K562 (cell line): ENCODE results near the gene APLF. TPM values are rescaled to one million over a fixed set of nuclear protein-coding genes. Genes with fewer than 3 reads are reported as not detected.

Experiments
- BRD9 ChIP-seq: fragments of 450-650 bp; IDR thresholded peaks from 2 replicates; pipeline ENCODE4 v1.6.1; 2018; ENCODE audit warnings: low read depth; ENCODE audit not compliant: partially characterized antibody
- FOSL1 ChIP-seq: fragments of 200-800 bp; sonication (Bioruptor generic); conservative IDR thresholded peaks from 2 replicates; pipeline ENCODE4 v1.6.1; 2016; ENCODE audit warnings: missing genetic modification characterization, missing compliant biosample characterization
- FUS ChIP-seq: fragments of 200-400 bp; formaldehyde crosslinking; optimal IDR thresholded peaks from 2 replicates; pipeline ENCODE3; 2017; ENCODE audit warnings: low read depth, low read length
- HSF4 ChIP-seq: fragments of 250-450 bp; sonication (Bioruptor Pico); IDR thresholded peaks from 2 replicates; pipeline ENCODE4 v2.1.2; 2022; ENCODE audit warnings: mild to moderate bottlenecking, moderate library complexity, borderline replicate concordance
- KDM4B ChIP-seq, 2 experiments: fragments of 450-650 bp in 1 of 2; sonication (generic) in 1 of 2; IDR thresholded peaks; 2 replicates each; pipeline ENCODE4 v1.6.1; 2016 to 2017; ENCODE audit warnings: borderline replicate concordance in 2 of 2, antibody characterized with exemption in 1 of 2, low read depth in 1 of 2, mild to moderate bottlenecking in 1 of 2
- LCOR ChIP-seq: sonication (generic); formaldehyde crosslinking; IDR thresholded peaks from 2 replicates; pipeline ENCODE4 v1.8.0; 2022; ENCODE audit warnings: mild to moderate bottlenecking, missing genetic modification reagents
- SP1 ChIP-seq: sonication (generic); formaldehyde crosslinking; IDR thresholded peaks from 2 replicates; pipeline ENCODE4 v1.8.1; 2022; ENCODE audit warnings: mild to moderate bottlenecking, missing genetic modification reagents
- TCF7 ChIP-seq: sonication (generic); IDR thresholded peaks from 2 replicates; pipeline ENCODE4 v1.6.1; 2016; ENCODE audit warnings: antibody characterized with exemption, borderline replicate concordance
- TEAD4 ChIP-seq, 2 experiments: sonication (generic) in 1 of 2; formaldehyde crosslinking in 1 of 2; IDR thresholded peaks; 2 replicates each; pipeline versions ENCODE4 v1.6.1 to v1.8.0; 2012 to 2022; ENCODE audit warnings: borderline replicate concordance in 1 of 2, inconsistent platforms in 1 of 2, low read length in 1 of 2, mild to moderate bottlenecking in 1 of 2, missing genetic modification reagents in 1 of 2
- ZEB2 ChIP-seq: fragments of 450-650 bp; IDR thresholded peaks from 2 replicates; pipeline ENCODE4 v1.6.1; 2016
- ZFP30 ChIP-seq: fragments of 250-450 bp; sonication (Bioruptor Pico); IDR thresholded peaks from 2 replicates; pipeline ENCODE4 v1.8.0; 2022; ENCODE audit warnings: moderate library complexity, mild to moderate bottlenecking, inconsistent platforms, borderline replicate concordance
- ZNF133 ChIP-seq: fragments of 250-450 bp; sonication (Bioruptor Pico); IDR thresholded peaks from 2 replicates; pipeline ENCODE4 v1.4.0; 2020; ENCODE audit warnings: mild to moderate bottlenecking
- ZNF785 ChIP-seq: fragments of 250-450 bp; sonication (Bioruptor Pico); IDR thresholded peaks from 2 replicates; pipeline ENCODE4 v1.4.0; 2020; ENCODE audit warnings: mild to moderate bottlenecking
- polyA plus RNA-seq, 8 experiments: library from polyadenylated mRNA; depleted of rRNA in 4 of 8; stranded (reverse) in 5 of 8; unstranded in 3 of 8; fragments of >200 nt; fragmentation: Nextera tagmentation in 2 of 8; fragmentation: Illumina TruSeq in 1 of 8; extraction: Ambion mirVana in 2 of 8; extraction: Trizol in 1 of 8; gene quantifications; 2 replicates each; pipeline versions ENCODE4 v1.2.1 to v1.2.3, GENCODE V29; 2011 to 2014; ENCODE audit warnings: inconsistent platforms in 1 of 8, missing spikeins in 1 of 8
- total RNA-seq, 7 experiments: library from RNA; depleted of rRNA in 6 of 7; stranded (reverse); fragments of >200 nt in 6 of 7; fragmentation: Illumina TruSeq in 2 of 7; extraction: Trizol in 2 of 7; gene quantifications; 2 replicates each; pipeline versions ENCODE4 v1.2.1 to v1.2.3, GENCODE V29; 2011 to 2021; ENCODE audit warnings: low replicate concordance in 1 of 7
- TF ChIP-seq, protein P1 (sequence below): fragments of 250-450 bp; sonication (Bioruptor Pico); IDR thresholded peaks from 2 replicates; pipeline ENCODE4 v1.4.0; 2020
- TF ChIP-seq, protein P2 (sequence below): fragments of 450-650 bp; formaldehyde crosslinking; IDR thresholded peaks from 2 replicates; pipeline ENCODE4 v1.4.0; 2020; ENCODE audit warnings: mild to moderate bottlenecking, mixed read lengths
- TF ChIP-seq, protein P3 (sequence below): fragments of 450-650 bp; formaldehyde crosslinking; IDR thresholded peaks from 2 replicates; pipeline ENCODE4 v1.4.0; 2022; ENCODE audit warnings: missing genetic modification characterization
- TF ChIP-seq, protein P4 (sequence below): fragments of 450-650 bp; formaldehyde crosslinking; IDR thresholded peaks from 2 replicates; pipeline ENCODE4 v1.4.0; 2020; ENCODE audit warnings: mild to moderate bottlenecking, moderate library complexity

Gene APLF
- total and polyA plus RNA-seq, 9 of the 15 experiments (the other 6 are each of a cell fraction or from before 2014, with no cell fraction given): 0.07 to 1.1 (median 0.71) TPM

DNA sequence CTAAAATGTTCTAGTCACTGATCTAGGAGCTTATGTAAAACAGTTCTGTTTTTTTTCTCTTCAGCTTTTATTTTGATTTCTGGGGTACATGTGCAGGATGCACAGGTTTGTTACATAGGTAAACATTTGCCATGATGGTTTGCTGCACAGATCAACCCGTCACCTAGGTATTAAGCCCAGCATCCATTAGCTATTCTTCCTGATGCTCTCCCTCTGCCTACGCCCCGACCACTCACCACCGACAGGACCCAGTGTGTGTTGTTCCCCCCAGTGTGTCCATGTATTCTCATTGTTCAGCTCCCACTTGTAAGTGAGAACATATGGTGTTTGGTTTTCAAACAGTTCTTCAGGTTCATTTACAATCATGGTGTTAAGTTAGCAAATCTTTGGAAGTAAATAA lies 91.2 kb downstream of the APLF start (continued):
- TF ChIP-seq, protein P1, sequence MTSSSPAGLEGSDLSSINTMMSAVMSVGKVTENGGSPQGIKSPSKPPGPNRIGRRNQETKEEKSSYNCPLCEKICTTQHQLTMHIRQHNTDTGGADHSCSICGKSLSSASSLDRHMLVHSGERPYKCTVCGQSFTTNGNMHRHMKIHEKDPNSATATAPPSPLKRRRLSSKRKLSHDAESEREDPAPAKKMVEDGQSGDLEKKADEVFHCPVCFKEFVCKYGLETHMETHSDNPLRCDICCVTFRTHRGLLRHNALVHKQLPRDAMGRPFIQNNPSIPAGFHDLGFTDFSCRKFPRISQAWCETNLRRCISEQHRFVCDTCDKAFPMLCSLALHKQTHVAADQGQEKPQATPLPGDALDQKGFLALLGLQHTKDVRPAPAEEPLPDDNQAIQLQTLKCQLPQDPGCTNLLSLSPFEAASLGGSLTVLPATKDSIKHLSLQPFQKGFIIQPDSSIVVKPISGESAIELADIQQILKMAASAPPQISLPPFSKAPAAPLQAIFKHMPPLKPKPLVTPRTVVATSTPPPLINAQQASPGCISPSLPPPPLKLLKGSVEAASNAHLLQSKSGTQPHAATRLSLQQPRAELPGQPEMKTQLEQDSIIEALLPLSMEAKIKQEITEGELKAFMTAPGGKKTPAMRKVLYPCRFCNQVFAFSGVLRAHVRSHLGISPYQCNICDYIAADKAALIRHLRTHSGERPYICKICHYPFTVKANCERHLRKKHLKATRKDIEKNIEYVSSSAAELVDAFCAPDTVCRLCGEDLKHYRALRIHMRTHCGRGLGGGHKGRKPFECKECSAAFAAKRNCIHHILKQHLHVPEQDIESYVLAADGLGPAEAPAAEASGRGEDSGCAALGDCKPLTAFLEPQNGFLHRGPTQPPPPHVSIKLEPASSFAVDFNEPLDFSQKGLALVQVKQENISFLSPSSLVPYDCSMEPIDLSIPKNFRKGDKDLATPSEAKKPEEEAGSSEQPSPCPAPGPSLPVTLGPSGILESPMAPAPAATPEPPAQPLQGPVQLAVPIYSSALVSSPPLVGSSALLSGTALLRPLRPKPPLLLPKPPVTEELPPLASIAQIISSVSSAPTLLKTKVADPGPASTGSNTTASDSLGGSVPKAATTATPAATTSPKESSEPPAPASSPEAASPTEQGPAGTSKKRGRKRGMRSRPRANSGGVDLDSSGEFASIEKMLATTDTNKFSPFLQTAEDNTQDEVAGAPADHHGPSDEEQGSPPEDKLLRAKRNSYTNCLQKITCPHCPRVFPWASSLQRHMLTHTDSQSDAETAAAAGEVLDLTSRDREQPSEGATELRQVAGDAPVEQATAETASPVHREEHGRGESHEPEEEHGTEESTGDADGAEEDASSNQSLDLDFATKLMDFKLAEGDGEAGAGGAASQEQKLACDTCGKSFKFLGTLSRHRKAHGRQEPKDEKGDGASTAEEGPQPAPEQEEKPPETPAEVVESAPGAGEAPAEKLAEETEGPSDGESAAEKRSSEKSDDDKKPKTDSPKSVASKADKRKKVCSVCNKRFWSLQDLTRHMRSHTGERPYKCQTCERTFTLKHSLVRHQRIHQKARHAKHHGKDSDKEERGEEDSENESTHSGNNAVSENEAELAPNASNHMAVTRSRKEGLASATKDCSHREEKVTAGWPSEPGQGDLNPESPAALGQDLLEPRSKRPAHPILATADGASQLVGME (CRISPR knock-in tag): no peak
- TF ChIP-seq ZNF785 (no peak), FOSL1 (tag) (no peak), HSF4 (CRISPR knock-in tag) (no peak), FUS (no peak), LCOR (CRISPR knock-in tag) (no peak), ZEB2 (no peak), ZNF133 (CRISPR knock-in tag) (no peak), TCF7 (no peak), KDM4B (IDR thresholded peaks at IDR 0.05; ENCODE audit: borderline replicate concordance in 2 of 2, low read depth in 1 of 2) (no peak), SP1 (CRISPR knock-in tag) (no peak), ZFP30 (no peak), BRD9 (no peak), TEAD4 (IDR thresholded peaks at IDR 0.05; ENCODE audit: low read length) (no peak; the same call in 1 of the 2 replicates), TEAD4 (CRISPR knock-in tag; IDR thresholded peaks at IDR 0.05; ENCODE audit: borderline replicate concordance) (no peak)
- TF ChIP-seq, protein P2, sequence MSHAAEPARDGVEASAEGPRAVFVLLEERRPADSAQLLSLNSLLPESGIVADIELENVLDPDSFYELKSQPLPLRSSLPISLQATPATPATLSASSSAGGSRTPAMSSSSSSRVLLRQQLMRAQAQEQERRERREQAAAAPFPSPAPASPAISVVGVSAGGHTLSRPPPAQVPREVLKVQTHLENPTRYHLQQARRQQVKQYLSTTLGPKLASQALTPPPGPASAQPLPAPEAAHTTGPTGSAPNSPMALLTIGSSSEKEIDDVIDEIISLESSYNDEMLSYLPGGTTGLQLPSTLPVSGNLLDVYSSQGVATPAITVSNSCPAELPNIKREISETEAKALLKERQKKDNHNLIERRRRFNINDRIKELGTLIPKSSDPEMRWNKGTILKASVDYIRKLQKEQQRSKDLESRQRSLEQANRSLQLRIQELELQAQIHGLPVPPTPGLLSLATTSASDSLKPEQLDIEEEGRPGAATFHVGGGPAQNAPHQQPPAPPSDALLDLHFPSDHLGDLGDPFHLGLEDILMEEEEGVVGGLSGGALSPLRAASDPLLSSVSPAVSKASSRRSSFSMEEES: no peak
- TF ChIP-seq, protein P3, sequence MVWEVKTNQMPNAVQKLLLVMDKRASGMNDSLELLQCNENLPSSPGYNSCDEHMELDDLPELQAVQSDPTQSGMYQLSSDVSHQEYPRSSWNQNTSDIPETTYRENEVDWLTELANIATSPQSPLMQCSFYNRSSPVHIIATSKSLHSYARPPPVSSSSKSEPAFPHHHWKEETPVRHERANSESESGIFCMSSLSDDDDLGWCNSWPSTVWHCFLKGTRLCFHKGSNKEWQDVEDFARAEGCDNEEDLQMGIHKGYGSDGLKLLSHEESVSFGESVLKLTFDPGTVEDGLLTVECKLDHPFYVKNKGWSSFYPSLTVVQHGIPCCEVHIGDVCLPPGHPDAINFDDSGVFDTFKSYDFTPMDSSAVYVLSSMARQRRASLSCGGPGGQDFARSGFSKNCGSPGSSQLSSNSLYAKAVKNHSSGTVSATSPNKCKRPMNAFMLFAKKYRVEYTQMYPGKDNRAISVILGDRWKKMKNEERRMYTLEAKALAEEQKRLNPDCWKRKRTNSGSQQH (CRISPR knock-in tag): 0 out of 2 replicates have a peak, but pooled peaks have one; percentile 40
- TF ChIP-seq, protein P4, sequence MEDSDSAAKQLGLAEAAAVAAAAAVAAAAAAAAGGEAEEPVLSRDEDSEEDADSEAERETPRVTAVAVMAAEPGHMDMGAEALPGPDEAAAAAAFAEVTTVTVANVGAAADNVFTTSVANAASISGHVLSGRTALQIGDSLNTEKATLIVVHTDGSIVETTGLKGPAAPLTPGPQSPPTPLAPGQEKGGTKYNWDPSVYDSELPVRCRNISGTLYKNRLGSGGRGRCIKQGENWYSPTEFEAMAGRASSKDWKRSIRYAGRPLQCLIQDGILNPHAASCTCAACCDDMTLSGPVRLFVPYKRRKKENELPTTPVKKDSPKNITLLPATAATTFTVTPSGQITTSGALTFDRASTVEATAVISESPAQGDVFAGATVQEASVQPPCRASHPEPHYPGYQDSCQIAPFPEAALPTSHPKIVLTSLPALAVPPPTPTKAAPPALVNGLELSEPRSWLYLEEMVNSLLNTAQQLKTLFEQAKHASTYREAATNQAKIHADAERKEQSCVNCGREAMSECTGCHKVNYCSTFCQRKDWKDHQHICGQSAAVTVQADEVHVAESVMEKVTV (CRISPR knock-in tag): no peak
